OCI-LY3 (cell line): ENCODE measurements around the gene TAF4.
"Not testable (repeated sequence)": the region's sequence is repeated elsewhere in the genome, so short reads cannot be mapped to it uniquely, and the experiment has no call there.

Experiments
- H2AFZ ChIP-seq: fragments of 200-600, 300-600 bp; shearing (Covaris generic); 2 replicates; pipeline ENCODE4 v1.6.0; 2014; ENCODE audit warnings: antibody characterized with exemption, low read depth, low read length
- H3K27ac ChIP-seq: fragments of 200-600, 300-600 bp; sonication (generic); 2 replicates; pipeline ENCODE4 v1.5.1; 2014; ENCODE audit warnings: mild to moderate bottlenecking, low read length, moderate library complexity, mixed read lengths
- H3K27me3 ChIP-seq: fragments of 200-600, 300-600 bp; sonication (generic); 2 replicates; pipeline ENCODE4 v1.6.1; 2014; ENCODE audit warnings: low read depth, low read length, mixed read lengths
- H3K36me3 ChIP-seq: fragments of 200-600, 300-600 bp; sonication (generic); replicated peaks from 2 replicates; pipeline ENCODE3; 2014; ENCODE audit warnings: low read depth, low read length, mixed read lengths
- H3K4me1 ChIP-seq: fragments of 300-600, 200-600 bp; sonication (generic); 2 replicates; pipeline ENCODE4 v1.6.1; 2014; ENCODE audit warnings: low read length, mixed read lengths
- H3K4me2 ChIP-seq: fragments of 200-600, 300-600 bp; sonication (generic); 2 replicates; pipeline ENCODE4 v1.6.1; 2014; ENCODE audit warnings: low read length, mixed read lengths
- H3K4me3 ChIP-seq: fragments of 300-600, 200-600 bp; sonication (generic); 2 replicates; pipeline ENCODE4 v1.5.1; 2014; ENCODE audit warnings: antibody characterized with exemption, mild to moderate bottlenecking, low read length, moderate library complexity
- H3K79me2 ChIP-seq: fragments of 300-600, 200-600 bp; shearing (Covaris generic); 2 replicates; pipeline ENCODE4 v1.6.1; 2014; ENCODE audit warnings: mild to moderate bottlenecking, low read length, mixed read lengths
- H3K9ac ChIP-seq: fragments of 300-600, 200-600 bp; shearing (Covaris generic); 2 replicates; pipeline ENCODE4 v1.6.0; 2014; ENCODE audit warnings: mild to moderate bottlenecking, low read length, moderate library complexity
- H3K9me3 ChIP-seq: fragments of 200-600, 300-600 bp; shearing (Covaris generic); 2 replicates; pipeline ENCODE4 v1.6.1; 2014; ENCODE audit warnings: low read length, mixed read lengths; ENCODE audit not compliant: insufficient read depth
- H4K20me1 ChIP-seq: fragments of 200-600, 300-600 bp; sonication (generic); 2 replicates; pipeline ENCODE4 v1.6.1; 2016; ENCODE audit warnings: low read length, mixed read lengths; ENCODE audit not compliant: insufficient read depth
- CTCF ChIP-seq: fragments of 200-600, 300-600 bp; sonication (generic); IDR thresholded peaks from 2 replicates; pipeline ENCODE4 v1.5.1; 2014; ENCODE audit warnings: antibody characterized with exemption, low read length, low read depth
- EZH2phosphoT487 ChIP-seq: fragments of 200-600 bp; shearing (Covaris generic); IDR thresholded peaks from 2 replicates; pipeline ENCODE4 v1.6.1; 2018; ENCODE audit warnings: antibody characterized with exemption, mixed run types, low read depth

Gene TAF4

GRCh38 chr20:61989741-61990140 is 75.9 kb downstream of the TAF4 start:
- Histone ChIP-seq H3K27ac (no peak overlapping the region), H4K20me1 (no peaks in the 10 kb centered on the region), H3K4me1 (no peaks in the 10 kb centered on the region), H3K4me3 (no peak overlapping the region), H3K27me3 (no peaks in the 10 kb centered on the region), H3K9ac (no peak overlapping the region), H3K9me3 (no peaks in the 10 kb centered on the region), H3K36me3 (peaks cover 42% of the 10 kb centered on the region), H2AFZ (no peak overlapping the region), H3K4me2 (no peak overlapping the region), H3K79me2 (no peaks in the 10 kb centered on the region)
- TF ChIP-seq EZH2phosphoT487, result no peak
- TF ChIP-seq CTCF, result no peak

- Histone ChIP-seq H3K4me2 (no peak overlapping the region), H3K36me3 (peaks cover 33% of the 10 kb centered on the region)
These were observed 77.0 kb downstream of the TAF4 start for GRCh38 chr20:61988665-61989064.

GRCh38 chr20:61986762-61987321 is 78.8 kb downstream of the TAF4 start:
- no peak overlapping the region for H3K4me3 ChIP-seq
- H4K20me1 ChIP-seq, result 0 out of 2 replicates have a peak, but pooled peaks cover 2% of the 10 kb centered on the region
- no peak overlapping the region for H3K9ac ChIP-seq
- TF ChIP-seq CTCF, result no peak
- TF ChIP-seq EZH2phosphoT487, result no peak
- no peaks in the 10 kb centered on the region for H3K27me3 ChIP-seq
- no peaks in the 10 kb centered on the region for H3K9me3 ChIP-seq
- no peak overlapping the region for H3K4me2 ChIP-seq
- no peak overlapping the region for H2AFZ ChIP-seq
- no peaks in the 10 kb centered on the region for H3K79me2 ChIP-seq
- H3K27ac ChIP-seq, result no peak overlapping the region
- no peaks in the 10 kb centered on the region for H3K4me1 ChIP-seq
- peaks cover 16% of the 10 kb centered on the region for H3K36me3 ChIP-seq

More at GRCh38 chr20:61988665-61989064, 77.0 kb downstream of the TAF4 start:
- Histone ChIP-seq H3K79me2 (no peaks in the 10 kb centered on the region), H2AFZ (no peak overlapping the region), H3K27ac (no peak overlapping the region), H3K9ac (no peak overlapping the region), H3K4me3 (no peak overlapping the region), H3K27me3 (no peaks in the 10 kb centered on the region), H3K4me1 (no peaks in the 10 kb centered on the region), H3K9me3 (no peaks in the 10 kb centered on the region), H4K20me1 (no peaks in the 10 kb centered on the region)
- TF ChIP-seq CTCF, result no peak
- no peak for TF ChIP-seq EZH2phosphoT487

- no peaks in the 10 kb centered on the region for H3K9me3 ChIP-seq
- peaks cover 8% of the 10 kb centered on the region for H3K36me3 ChIP-seq
- no peak overlapping the region for H3K9ac ChIP-seq
- no peak overlapping the region for H3K27ac ChIP-seq
- no peak overlapping the region for H3K4me3 ChIP-seq
- no peaks in the 10 kb centered on the region for H3K79me2 ChIP-seq
- no peak overlapping the region for H3K4me2 ChIP-seq
- 0 out of 2 replicates have a peak, but pooled peaks cover 2% of the 10 kb centered on the region for H4K20me1 ChIP-seq
- no peaks in the 10 kb centered on the region for H3K4me1 ChIP-seq
- TF ChIP-seq CTCF, result no peak
- no peak overlapping the region for H2AFZ ChIP-seq
- no peaks in the 10 kb centered on the region for H3K27me3 ChIP-seq
These were observed 80.6 kb downstream of the TAF4 start for GRCh38 chr20:61985096-61985495.

- H3K4me2 ChIP-seq, H3K4me1 ChIP-seq, H3K9me3 ChIP-seq, H3K4me3 ChIP-seq, H3K36me3 ChIP-seq, H3K9ac ChIP-seq, H4K20me1 ChIP-seq, H2AFZ ChIP-seq, H3K79me2 ChIP-seq, H3K27ac ChIP-seq, H3K27me3 ChIP-seq: not testable (repeated sequence)
These were observed 81.2 kb downstream of the TAF4 start for GRCh38 chr20:61984431-61984830.
